ENCODE measurements around the gene STX17.
A peak's percentile ranks its signal among the peaks of the same experiment; 100 is the strongest.

Gene STX17

DNA sequence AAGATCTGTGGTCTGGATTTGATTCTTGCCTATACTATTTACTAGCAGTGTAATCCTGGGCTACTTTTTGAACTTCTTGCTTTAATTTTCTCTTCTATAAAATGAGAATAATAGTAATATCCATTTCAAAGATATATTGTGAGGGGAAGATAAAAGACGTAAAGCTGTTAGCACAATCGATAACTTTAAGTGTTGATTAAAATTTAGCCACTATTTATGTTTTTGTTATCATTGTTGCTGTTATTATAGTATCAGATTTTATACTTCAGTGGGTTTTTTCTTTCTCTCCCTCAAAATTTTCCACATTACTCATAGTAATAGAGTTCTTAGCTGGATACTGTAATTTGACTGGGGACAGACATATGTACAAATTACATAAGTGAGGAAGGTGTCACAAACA is 42.0 kb downstream of the STX17 start:
- no peak overlapping the region for H3K27ac ChIP-seq (ENCODE audit: extremely low read depth, low read depth, low read length)
- no peak overlapping the region for H3K4me3 ChIP-seq (ENCODE audit: low read depth, low read length)
- no peaks in the 10 kb centered on the region for H3K4me1 ChIP-seq (ENCODE audit: control insufficient read depth, insufficient read depth, low read length)
- CTCF ChIA-PET, result no interaction called here
- POLR2A ChIA-PET, result no interaction called here
- H3K36me3 ChIP-seq (ENCODE audit: control insufficient read depth in 2 of 2, insufficient read depth in 1 of 2, low read length in 2 of 2), result peaks cover 0 to 18% of the 10 kb centered on the region in 2 experiments; a peak in 1 of 3 replicates
- no peaks in the 10 kb centered on the region for H3K9me3 ChIP-seq (ENCODE audit: control insufficient read depth, insufficient read depth, low read depth, low read length)
- TF ChIP-seq IKZF3 (tag by site-specific recombination; IDR thresholded peaks at IDR 0.05) (peak; percentile 76), KLF10 (tag by site-specific recombination; IDR thresholded peaks at IDR 0.05) (peak; percentile 51; the same call in 1 of the 2 replicates), TCF7L2 (IDR thresholded peaks at IDR 0.05; ENCODE audit: borderline replicate concordance, low read depth, low read length) (peak; percentile 69; the same call in 1 of the 2 replicates), GLI2 (tag by site-specific recombination; IDR thresholded peaks at IDR 0.05; ENCODE audit: borderline replicate concordance, low read depth) (peak; percentile 83), ZNF777 (tag by site-specific recombination; IDR thresholded peaks at IDR 0.05; ENCODE audit: borderline replicate concordance) (no peak), SP7 (tag by site-specific recombination; IDR thresholded peaks at IDR 0.05) (peak; percentile 92), BCL11A (tag by site-specific recombination; IDR thresholded peaks at IDR 0.05; ENCODE audit: low read depth) (0 out of 2 replicates have a peak, but pooled peaks have one; percentile 35), ZEB2 (tag by site-specific recombination; IDR thresholded peaks at IDR 0.05) (peak; percentile 64), SCRT1 (tag by site-specific recombination; IDR thresholded peaks at IDR 0.05; ENCODE audit: borderline replicate concordance) (peak; percentile 43), ZNF221 (tag by site-specific recombination; IDR thresholded peaks at IDR 0.05; ENCODE audit: borderline replicate concordance) (no peak), OSR2 (tag by site-specific recombination; IDR thresholded peaks at IDR 0.05) (peak; percentile 79), HOXD13 (CRISPR knock-in tag; IDR thresholded peaks at IDR 0.05; ENCODE audit: borderline replicate concordance) (no peak), MEIS1 (CRISPR knock-in tag; IDR thresholded peaks at IDR 0.05; ENCODE audit: borderline replicate concordance) (no peak), OVOL3 (tag by site-specific recombination; IDR thresholded peaks at IDR 0.05) (peak; percentile 68; the same call in 1 of the 2 replicates), ZNF416 (tag by site-specific recombination; IDR thresholded peaks at IDR 0.05) (no peak), ZNF214 (tag by site-specific recombination; IDR thresholded peaks at IDR 0.05; ENCODE audit: borderline replicate concordance) (no peak), ZNF629 (tag by site-specific recombination; IDR thresholded peaks at IDR 0.05) (peak; percentile 52; the same call in 1 of the 2 replicates), ZNF155 (tag by site-specific recombination; IDR thresholded peaks at IDR 0.05) (no peak), ZNF830 (tag by site-specific recombination; IDR thresholded peaks at IDR 0.05; ENCODE audit: low read depth) (0 out of 2 replicates have a peak, but pooled peaks have one; percentile 10), BCL11B (tag by site-specific recombination; IDR thresholded peaks at IDR 0.05; ENCODE audit: low read depth) (peak; percentile 90), FEZF1 (tag by site-specific recombination; IDR thresholded peaks at IDR 0.05) (peak; percentile 91), ZNF394 (tag by site-specific recombination; IDR thresholded peaks at IDR 0.05; ENCODE audit: borderline replicate concordance) (no peak), INSM2 (tag by site-specific recombination; IDR thresholded peaks at IDR 0.05) (0 out of 2 replicates have a peak, but pooled peaks have one; percentile 35), ZNF398 (tag by site-specific recombination; IDR thresholded peaks at IDR 0.05) (0 out of 2 replicates have a peak, but pooled peaks have one; percentile 45), ZNF513 (tag by site-specific recombination; IDR thresholded peaks at IDR 0.05) (peak; percentile 43; the same call in 1 of the 2 replicates), ZNF335 (tag by site-specific recombination; conservative IDR thresholded peaks at IDR 0.05) (no peak), ZNF658 (tag by site-specific recombination; IDR thresholded peaks at IDR 0.05) (no peak), ZNF580 (tag by site-specific recombination; IDR thresholded peaks at IDR 0.05) (peak; percentile 75; the same call in 1 of the 2 replicates), ZNF133 (tag by site-specific recombination; IDR thresholded peaks at IDR 0.05) (no peak)
- TF ChIP-seq, protein P1, sequence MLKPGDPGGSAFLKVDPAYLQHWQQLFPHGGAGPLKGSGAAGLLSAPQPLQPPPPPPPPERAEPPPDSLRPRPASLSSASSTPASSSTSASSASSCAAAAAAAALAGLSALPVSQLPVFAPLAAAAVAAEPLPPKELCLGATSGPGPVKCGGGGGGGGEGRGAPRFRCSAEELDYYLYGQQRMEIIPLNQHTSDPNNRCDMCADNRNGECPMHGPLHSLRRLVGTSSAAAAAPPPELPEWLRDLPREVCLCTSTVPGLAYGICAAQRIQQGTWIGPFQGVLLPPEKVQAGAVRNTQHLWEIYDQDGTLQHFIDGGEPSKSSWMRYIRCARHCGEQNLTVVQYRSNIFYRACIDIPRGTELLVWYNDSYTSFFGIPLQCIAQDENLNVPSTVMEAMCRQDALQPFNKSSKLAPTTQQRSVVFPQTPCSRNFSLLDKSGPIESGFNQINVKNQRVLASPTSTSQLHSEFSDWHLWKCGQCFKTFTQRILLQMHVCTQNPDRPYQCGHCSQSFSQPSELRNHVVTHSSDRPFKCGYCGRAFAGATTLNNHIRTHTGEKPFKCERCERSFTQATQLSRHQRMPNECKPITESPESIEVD (tag by site-specific recombination; IDR thresholded peaks at IDR 0.05), result peak; percentile 97
- TF ChIP-seq, protein P2, sequence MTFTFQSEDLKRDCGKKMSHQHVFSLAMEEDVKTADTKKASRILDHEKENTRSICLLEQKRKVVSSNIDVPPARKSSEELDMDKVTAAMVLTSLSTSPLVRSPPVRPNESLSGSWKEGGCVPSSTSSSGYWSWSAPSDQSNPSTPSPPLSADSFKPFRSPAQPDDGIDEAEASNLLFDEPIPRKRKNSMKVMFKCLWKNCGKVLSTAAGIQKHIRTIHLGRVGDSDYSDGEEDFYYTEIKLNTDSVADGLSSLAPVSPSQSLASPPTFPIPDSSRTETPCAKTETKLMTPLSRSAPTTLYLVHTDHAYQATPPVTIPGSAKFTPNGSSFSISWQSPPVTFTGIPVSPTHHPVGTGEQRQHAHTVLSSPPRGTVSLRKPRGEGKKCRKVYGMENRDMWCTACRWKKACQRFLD (tag by site-specific recombination; IDR thresholded peaks at IDR 0.05), result no peak
